ENCODE results near the gene GARNL3. TPM values are rescaled to one million over a fixed set of nuclear protein-coding genes. Genes with fewer than 3 reads are reported as not detected.
A peak's percentile ranks its signal among the peaks of the same experiment; 100 is the strongest.

Gene GARNL3
- total RNA-seq, 1 experiment from 2014 or later: 11.5 TPM

GRCh38 chr9:127393645-127394044 lies 129.1 kb downstream of the GARNL3 start:
- in situ Hi-C loops (cut with HindIII; ENCODE audit: low pct_unique_long_range_greater_than_20kb, low sequenced_read_pairs): no loop called here

GRCh38 chr9:127395497-127396252 lies 131.1 kb downstream of the GARNL3 start:
- CTCF ChIA-PET: no interaction called here
- Histone ChIP-seq H3K36me3 (ENCODE audit: control insufficient read depth, insufficient read depth, low read length) (no peaks in the 10 kb centered on the region; the same call in 1 of the 2 replicates), H3K4me1 (ENCODE audit: control insufficient read depth, insufficient read depth, low read length) (peaks cover 17% of the 10 kb centered on the region), H3K9me3 (ENCODE audit: control insufficient read depth, insufficient read depth, low read depth, low read length) (no peaks in the 10 kb centered on the region), H3K27ac (ENCODE audit: low read length) (peak overlapping the region; percentile 86), H3K4me3 (ENCODE audit: low read depth in 2 of 2, low read length in 2 of 2) (peak overlapping the region; percentile 64 to 76), H3K27me3 (ENCODE audit: control insufficient read depth, insufficient read depth, low read length) (no peaks in the 10 kb centered on the region)
- no peak for ATAC-seq
- in situ Hi-C loops (cut with HindIII; ENCODE audit: low pct_unique_long_range_greater_than_20kb, low sequenced_read_pairs): no loop called here
- POLR2A ChIA-PET: no interaction called here
- intact Hi-C loops (cut with micrococcal nuclease; ENCODE audit: unreplicated experiment): no loop called here
- no peak for DNase-seq (ENCODE audit: low read depth, low spot score)
- BruUV-seq (replicated peaks): no TSS peak
- TF ChIP-seq CTCF (IDR thresholded peaks at IDR 0.05): no peak
- TF ChIP-seq TCF7L2 (IDR thresholded peaks at IDR 0.05; ENCODE audit: low read depth, low read length): no peak
- TF ChIP-seq REST (IDR thresholded peaks at IDR 0.05; ENCODE audit: insufficient read depth in 1 of 2, low read depth in 2 of 2, low read length in 1 of 2): no peak
- no peak for TF ChIP-seq POLR2AphosphoS5 (IDR thresholded peaks at IDR 0.05; ENCODE audit: low read depth, low read length)

More at GRCh38 chr9:127393645-127394044, 129.1 kb downstream of the GARNL3 start:
- intact Hi-C loops (cut with micrococcal nuclease; ENCODE audit: unreplicated experiment): no loop called here
- ATAC-seq (no peak), DNase-seq (ENCODE audit: low read depth, low spot score) (no peak)
- peaks cover 36% of the 10 kb centered on the region for H3K4me1 ChIP-seq (ENCODE audit: control insufficient read depth, insufficient read depth, low read length)
- no peaks in the 10 kb centered on the region for H3K27me3 ChIP-seq (ENCODE audit: control insufficient read depth, insufficient read depth, low read length)
- H3K36me3 ChIP-seq (ENCODE audit: control insufficient read depth, insufficient read depth, low read length): no peaks in the 10 kb centered on the region; the same call in 1 of the 2 replicates
- H3K9me3 ChIP-seq (ENCODE audit: control insufficient read depth, insufficient read depth, low read depth, low read length): no peaks in the 10 kb centered on the region
- no peak overlapping the region for H3K27ac ChIP-seq (ENCODE audit: low read length)
- no TSS peak for BruUV-seq (replicated peaks)
- TF ChIP-seq CTCF (IDR thresholded peaks at IDR 0.05) (no peak; the same call in 1 of the 2 replicates), REST (IDR thresholded peaks at IDR 0.05; ENCODE audit: insufficient read depth in 1 of 2, low read depth in 2 of 2, low read length in 1 of 2) (no peak), SIN3A (IDR thresholded peaks at IDR 0.05; ENCODE audit: borderline replicate concordance, insufficient read depth, low read depth, low read length) (no peak), POLR2AphosphoS5 (IDR thresholded peaks at IDR 0.05; ENCODE audit: low read depth, low read length) (no peak), TCF7L2 (IDR thresholded peaks at IDR 0.05; ENCODE audit: low read depth, low read length) (no peak)
- no peak overlapping the region for H3K4me3 ChIP-seq (ENCODE audit: low read depth in 2 of 2, low read length in 2 of 2)
- POLR2A ChIA-PET: interaction anchor here (0.6 kb wide), 1 partner anchor 326 kb away, joined by 5 read pairs; no protein-coding TSS in a partner anchor
- CTCF ChIA-PET: interaction anchor here (0.6 to 0.7 kb wide), 2 partner anchors 84 to 486 kb away, joined by 3 to 5 read pairs; no protein-coding TSS in a partner anchor
